Stimulated activated CD4-positive, alpha-beta T cell treated with anti-CD3 and anti-CD28 coated beads, TNF-alpha, amount 100 ng/mL, for 24 hours (primary cell): ENCODE results near the gene LAT.

ENCODE experiments used
- DNase-seq, 3 experiments: peaks; one replicate each; pipeline ENCODE4 v3.0.0-alpha.2; 2020; ENCODE audit warnings: low read depth in 3 of 3

LAT gene

DNA sequence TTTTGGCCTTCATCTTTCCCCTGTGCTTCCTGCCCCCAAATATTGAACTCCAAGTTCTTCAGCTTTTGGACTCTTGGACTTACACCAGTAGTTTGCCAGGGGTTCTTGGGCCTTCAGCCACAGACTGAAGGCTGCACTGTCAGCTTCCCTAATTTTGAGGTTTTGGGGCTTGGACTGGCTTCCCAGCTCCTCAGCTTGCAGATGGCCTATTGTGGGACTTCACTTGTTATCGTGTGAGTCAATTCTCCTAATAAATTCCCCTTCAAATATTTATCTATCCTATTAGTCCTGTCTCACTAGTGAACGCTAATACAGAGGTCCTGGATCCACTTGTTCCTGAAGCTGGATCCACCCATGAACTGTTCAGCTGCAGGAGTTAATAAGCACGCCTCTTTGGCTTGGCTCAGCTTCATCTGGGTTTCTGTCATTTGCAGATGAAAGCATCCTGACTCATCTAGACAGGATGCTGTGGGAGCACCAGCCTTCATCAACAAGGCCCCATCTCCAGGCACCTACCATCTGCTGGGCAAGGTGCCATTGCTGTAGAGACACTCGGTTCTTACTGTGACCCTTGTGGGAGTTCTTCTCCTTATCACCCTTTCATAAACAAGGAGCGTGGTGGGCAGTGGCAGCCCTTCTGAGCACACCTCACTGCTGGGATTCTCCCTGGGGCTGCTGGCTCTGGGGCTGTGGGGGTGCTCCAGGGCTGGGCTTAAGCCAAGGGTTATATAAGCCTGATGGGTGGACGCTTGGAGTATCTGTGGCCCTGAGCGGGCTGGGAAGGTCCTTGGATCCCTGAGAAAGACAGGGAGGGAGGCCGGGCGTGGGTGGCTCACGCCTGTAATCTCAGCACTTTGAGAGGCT lies 23.1 kb downstream of the LAT start:
- peak in 2 of 3 experiments; percentile 63 to 71 for DNase-seq

DNA sequence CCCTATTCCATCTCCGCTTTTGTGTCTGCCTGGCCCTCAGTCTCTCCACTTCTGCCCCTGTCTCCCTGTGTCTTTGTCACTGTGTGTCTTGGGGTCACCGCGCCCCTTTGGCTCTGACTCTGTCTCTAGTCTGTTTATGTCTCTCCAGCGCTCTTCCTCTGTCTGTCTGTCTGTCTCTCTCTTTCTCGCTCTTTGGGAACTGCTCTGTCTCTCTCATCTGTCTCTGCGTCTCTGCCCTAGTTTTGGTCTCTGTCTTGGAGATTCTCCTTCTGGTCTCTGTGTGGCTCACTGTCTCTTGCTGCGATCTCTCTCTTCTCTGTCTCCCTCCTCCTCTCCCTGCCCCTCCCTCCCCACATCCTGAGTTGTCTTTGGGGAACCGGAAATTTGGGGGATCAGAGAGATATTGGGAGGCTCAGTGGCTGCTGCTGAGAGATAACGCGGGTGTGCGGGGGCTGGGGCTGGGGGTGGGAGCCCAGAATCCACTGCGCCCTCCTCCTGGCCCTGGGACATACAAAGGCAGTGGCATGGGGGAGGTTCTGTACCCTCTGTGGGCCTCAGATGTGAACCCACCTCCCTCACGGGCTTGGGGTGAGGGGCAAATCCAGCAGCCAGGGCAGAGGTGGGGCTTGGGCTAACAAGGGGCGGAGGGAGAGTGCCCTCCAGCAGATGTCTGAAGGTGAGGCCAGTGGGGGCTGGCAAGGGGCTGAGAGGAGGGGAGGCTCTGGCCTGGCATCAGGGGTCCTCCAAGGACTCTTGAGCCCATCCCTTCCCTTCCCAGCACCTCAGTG lies 24.4 kb downstream of the LAT start:
- peak in 1 of 3 experiments; percentile 60 for DNase-seq

DNA sequence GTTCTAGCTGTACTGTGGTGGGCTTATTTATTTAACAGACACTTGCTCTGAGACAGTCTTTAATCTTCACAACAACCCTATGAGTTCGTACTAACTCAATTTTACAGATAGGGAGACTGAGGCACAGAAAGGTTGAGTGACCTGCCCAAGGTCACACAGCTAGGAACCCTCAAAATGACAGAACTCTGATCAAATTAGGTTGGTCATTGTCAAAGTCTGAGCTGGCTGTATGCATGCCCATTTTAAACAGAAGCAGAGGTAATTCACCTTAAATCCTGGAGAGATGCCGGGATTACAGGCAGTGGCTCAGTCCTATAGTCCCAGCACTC lies 24.9 kb downstream of the LAT start:
- no peak for DNase-seq

DNA sequence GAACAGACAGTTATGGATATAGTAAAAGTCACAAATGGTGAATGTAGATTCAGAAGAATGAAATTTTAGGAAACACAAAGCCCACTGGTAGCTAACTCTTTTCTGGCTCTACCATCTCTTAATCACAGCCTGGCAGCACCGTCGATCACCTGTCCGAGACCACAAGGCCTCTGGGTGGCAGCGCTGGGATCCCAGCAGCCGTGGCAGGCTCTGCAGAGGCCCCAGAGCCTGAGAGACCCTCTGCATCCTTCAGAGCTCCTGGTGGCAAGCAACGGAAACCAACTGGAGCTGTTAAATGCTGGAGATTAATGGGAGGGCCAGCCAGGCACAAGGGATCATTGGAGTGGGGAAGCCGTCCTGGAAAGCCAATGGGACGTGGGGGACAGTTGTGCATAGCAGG lies 26.3 kb downstream of the LAT start:
- no peak for DNase-seq

DNA sequence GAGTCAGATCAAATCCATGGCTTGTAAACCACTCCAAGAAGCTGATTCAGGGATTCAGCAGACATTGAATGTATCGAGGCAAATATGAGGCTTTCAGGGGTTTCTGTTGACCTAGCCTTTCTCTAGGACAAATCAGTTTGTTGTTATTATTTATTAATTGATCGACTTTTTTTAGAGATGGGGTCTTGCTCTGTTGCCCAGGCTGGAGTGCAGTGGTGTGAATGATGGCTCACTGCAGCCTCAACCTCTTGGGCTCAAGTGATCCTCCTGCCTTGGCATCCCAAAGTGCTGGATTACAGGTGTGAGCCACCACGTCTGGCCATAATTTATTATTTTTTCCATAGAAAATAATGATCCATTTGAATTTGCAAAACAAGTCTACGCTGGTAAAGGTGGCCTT lies 27.0 kb downstream of the LAT start:
- DNase-seq = no peak

DNA sequence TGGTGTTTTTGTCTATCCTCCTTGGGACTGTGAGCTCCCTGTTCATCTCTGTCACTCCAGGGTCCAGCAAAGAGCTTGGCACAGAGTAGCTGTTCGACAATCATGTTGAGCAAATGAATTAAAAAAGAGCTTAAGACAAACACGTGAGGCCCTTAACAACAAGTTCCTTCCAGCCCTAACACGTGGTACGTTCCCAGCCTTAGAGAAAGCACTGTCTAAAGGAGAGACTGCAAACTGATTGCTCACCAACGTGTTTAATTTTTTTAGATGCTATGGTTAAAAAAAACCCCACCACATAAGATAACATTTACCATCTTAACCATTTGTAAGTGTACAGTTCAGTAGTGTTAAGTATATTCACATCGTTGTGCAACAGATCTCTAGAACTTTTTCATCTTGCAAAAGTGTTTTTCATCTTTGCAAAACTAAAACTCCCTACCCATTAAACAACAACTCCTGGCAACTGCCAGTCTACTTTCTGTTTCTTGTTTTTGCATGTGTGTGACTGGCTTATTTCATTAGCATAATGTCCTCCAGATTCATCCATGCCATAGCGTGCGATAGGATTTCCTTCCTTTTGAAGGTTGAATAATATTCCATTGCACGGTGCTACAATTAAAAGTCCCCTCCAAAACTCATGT lies 28.2 kb downstream of the LAT start:
- DNase-seq = no peak

DNA sequence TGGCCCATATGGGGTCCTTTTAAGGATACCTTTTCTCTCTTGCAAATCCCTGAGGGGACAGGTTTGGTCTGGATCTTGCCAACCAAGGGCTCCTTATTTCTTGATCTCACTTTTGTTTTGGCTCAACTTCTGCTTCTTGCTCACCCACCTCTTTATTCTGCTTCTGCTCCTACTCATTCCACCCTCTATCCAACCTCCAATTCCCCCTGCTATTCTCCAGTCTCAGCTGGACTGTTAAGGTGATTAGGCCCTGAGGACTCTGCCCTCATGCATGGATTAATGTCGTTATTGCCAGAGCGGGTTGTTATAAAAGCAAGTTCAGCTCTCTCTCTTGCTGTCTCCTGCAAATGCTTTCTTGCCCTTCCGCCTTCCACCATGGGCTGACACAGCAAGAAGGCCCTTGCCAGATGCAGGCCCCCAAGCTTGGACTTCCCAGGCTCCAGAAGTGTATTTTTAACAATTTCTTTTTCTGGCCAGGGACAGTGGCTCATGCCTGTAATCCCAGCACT lies 29.8 kb downstream of the LAT start:
- DNase-seq = no peak

DNA sequence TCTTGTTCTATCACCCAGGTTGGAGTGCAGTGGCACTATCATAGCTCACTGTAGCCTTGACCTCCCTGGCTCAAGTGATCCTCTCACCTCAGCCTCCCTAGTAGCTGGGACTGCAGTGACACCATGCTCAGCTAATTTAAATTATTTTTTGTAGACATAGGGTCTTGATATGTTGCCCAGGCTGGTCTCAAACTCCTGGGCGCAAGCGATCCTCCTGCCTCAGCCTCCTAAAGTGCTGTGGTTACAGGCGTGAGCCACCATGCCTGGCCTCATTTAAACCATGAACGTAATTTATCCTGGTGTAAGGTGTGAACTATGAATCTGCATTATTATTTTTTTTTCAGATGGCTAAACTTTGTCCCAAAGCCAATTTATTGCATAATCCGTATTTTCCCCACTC lies 37.3 kb downstream of the LAT start:
- no peak for DNase-seq

DNA sequence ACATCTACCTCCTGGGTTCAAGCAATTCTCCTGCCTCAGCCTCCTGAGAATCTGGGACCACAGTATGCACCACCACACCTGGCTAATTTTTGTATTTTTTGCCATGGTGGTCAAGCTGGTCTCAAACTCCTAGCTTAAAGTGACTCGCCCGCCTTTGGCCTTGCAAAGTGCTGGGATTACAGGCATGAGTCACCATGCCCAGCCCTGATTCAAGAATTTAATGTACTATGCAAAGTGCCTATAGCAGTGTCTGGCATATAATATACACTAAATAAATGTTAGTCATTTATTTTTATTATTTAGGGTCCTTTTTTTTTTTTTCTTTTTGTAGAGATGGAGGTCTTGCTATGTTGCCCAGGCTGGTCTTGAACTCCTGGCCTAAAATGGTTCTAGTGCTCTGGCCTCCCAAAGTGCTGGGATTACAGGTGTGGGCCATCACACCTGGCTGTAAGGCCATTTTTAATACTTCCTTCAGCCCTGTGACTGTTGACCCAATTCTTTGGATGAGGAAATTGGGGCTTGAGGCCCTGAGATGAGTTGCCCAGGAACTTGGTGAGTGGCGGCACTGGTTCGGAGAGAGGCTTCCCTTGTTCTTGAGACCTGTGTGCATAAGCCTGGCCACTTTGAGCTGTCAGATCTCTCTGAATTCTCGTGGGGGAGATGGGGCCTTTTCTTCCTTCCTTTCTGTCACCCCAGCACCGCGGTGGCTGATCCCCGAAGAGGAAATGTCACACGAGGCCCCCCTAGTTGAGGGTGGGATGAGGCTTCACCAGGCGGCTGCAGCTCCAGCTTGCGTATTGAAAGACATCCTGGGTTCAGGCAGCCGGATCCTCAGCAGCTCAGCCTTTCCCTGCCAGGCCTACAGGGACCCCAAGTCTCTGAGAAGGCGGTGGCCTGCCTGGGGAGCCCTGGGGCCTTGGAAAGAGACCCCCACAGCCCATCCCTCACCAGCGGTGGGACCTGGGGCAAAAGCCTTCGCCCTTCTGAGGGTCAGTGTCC lies 38.7 kb downstream of the LAT start:
- DNase-seq = no peak

DNA sequence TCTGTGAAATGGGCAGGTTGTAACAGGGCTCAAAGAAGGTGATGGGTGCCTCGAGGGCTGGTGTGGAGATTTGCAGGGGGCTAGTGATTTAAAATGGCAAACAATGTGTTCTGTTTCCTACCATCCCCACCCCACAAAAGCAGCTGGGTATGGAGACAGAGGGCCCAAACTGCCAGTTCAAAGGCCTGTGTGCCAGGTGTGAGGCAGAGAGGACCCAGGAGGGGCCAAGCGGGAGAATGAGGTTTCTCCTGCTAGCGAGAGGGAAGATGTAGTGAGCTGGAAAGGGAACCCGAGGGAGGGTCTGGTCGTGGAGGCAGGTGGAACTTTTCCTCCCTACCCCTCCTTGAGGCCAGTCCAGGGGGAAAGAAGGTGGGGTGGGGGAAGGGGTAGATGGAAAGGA lies 39.4 kb downstream of the LAT start:
- DNase-seq = no peak

DNA sequence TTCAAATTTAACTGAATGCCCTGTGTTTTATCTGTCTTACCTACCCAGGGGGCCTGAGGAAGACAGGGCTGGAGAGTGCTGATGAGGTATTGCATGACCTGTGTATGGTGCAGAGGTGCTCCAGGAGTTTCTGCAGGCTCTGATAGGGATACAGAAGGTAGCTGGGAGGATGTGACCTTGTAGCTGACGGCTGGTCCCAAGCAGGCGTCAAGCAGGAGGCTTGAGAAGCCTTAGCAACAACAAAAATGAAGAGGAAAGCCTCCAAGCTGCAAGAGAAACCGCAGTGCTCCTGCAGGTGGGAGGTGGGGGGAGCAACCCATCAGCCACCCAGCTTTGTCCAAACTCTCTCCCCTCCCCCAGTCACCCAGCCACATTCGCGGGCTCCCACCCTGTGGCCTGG lies 40.4 kb downstream of the LAT start:
- no peak for DNase-seq

DNA sequence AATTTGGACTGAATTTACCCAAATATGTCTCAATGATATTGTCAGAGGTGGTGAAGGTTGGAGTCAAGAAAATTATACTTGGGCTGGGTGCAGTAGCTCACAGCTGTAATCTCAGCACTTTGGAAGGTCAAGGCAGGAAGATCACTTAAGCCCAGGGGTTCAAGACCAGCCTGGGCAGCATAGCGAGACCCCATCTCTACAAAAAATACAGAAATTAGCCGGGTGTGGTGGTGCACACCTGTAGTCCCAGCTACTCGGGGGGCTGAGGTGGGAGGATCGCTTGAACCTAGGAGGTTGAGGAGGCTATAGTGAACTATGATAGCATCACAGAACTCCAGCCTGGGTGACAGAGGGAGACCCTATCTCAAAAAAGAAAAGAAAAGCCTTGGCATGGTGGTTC lies 40.9 kb downstream of the LAT start:
- no peak for DNase-seq

DNA sequence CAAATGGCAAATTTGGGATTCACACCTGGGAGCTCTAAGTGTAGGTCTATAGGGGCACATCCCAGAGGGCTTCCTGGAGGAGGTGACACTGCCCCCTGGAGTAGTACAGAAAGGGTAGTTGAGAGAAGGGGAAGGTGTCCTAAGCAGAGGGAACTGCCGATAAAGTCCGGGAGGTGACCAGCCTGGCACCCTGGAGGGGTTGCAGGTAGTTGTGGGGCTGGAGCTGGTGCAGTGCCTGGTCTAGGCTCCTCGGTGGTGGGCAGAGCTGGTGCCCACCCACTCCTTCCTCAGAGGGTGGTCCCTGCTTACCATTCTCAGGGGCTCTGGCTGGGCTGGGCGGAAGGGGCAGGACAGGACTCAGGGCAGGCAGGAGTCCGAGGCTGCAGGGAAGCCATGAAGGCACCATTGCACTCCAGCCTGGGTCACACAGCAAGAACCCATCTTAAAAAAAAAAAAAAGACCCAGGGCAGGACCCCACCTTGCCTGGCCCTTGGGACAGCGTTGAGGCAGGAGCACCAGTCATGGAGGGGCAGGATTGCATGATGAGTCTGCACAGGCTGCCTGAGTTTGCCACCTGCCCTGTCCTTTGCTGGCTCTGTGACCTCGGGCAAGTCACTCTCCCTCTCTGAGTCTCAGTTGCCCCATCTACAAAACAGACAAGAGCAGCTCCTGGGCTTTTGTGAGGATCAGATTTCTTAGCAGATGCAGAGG lies 43.8 kb downstream of the LAT start:
- no peak for DNase-seq

DNA sequence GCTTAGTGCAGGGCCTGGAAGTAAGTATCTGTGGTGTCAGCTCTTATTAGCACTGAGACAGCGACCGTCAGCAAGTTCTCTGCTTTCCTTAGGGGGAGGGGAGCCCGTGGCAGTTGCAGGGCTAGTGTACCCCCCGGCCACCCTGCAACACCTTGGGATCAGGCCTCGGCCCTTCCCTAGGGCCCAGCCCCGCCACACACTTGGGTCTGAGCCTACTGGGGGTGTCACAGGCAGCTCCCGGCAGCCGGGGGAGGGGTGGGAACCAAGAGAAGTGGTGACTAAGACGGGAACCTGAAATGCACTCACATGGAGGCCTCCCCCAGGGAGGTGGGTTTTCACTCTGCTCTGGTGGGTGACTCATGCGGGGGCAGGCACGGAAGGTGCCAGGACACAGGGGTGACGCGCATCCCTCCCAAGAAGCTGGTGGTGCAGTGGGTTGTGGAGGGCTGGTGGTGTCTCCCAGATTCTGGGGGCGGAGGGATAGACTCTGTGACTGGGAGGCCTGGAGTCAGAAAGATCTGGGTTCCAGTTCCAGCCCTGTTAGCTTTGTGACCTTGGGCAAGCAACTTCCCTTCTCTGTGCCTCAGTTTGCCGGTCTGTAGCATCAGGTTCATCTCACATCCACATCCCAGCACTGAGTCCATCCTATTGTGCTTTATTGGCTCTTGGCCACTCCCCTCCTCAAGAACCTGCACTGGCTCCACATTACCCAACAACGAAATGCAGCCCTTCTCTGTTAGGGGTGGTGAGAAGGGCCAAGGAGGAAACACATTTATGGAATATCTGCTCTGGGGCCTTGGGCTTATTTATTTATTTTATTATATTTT lies 44.5 kb downstream of the LAT start:
- DNase-seq = peak; percentile 75 to 92 (median 81)

DNA sequence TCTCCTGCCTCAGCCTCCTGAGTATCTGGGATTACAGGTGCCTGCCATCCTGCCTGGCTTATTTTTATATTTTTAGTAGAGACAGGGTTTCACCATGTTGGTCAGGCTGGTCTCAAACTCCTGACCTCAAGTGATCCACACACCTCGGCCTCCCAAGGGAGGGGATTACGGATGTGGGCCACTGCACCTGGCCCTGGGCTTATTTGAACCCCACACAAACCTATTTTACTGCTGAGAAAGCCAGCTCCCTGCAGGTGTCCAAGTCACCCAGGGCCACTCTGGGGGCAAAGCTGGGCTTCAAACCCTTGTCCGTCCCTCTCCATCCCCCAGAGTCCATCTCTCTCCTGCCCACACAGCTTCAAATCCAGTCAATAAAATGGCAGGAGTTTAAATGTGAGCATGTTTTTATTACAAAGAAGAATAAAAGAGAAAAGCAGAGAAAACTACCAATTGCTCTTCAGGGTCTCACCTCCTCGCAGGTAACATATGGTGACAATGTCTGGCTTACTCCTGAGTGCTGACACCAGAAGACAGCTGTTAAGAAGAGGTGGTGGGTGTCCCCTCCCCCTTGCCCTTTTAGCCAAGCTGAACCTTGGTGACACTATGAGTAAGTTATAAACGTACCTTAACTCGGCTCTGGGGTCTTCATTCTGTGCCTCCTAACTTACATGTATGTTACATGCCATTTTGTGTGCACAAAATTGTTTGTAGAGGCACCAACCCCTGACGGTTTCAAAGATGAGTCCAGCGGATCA lies 45.4 kb downstream of the LAT start:
- DNase-seq = no peak
